ELR (cell line): Measurements from ENCODE around the gene MT1A.
A peak's percentile ranks its signal among the peaks of the same experiment; 100 is the strongest.
"Not testable (repeated sequence)": the region's sequence is repeated elsewhere in the genome, so short reads cannot be mapped to it uniquely, and the experiment has no call there.

Experiments used
- DNase-seq: peaks from one replicate; pipeline ENCODE4 v3.0.0-alpha.2; 2015; ENCODE audit warnings: low read depth

Gene MT1A

GRCh38 chr16:56610609-56611111 lies 27.8 kb upstream of the MT1A start:
- DNase-seq: peak; percentile 37

- DNase-seq: peak; percentile 69
Observed at GRCh38 chr16:56611281-56611833, 27.1 kb upstream of the MT1A start.

- DNase-seq: no peak
Observed at GRCh38 chr16:56613706-56614105, 24.8 kb upstream of the MT1A start.

GRCh38 chr16:56614549-56614991 lies 23.9 kb upstream of the MT1A start:
- DNase-seq: peak; percentile 95

- DNase-seq: peak; percentile 86
Observed at GRCh38 chr16:56615353-56615752, 23.1 kb upstream of the MT1A start.

- no peak for DNase-seq
Observed at GRCh38 chr16:56616608-56617211, 21.8 kb upstream of the MT1A start.

GRCh38 chr16:56617212-56618085 lies 21.0 kb upstream of the MT1A start:
- DNase-seq: peak; percentile 69

- no peak for DNase-seq
Observed at GRCh38 chr16:56618138-56618537, 20.3 kb upstream of the MT1A start.

- DNase-seq: no peak
Observed at GRCh38 chr16:56620339-56620897, 18.0 kb upstream of the MT1A start.

GRCh38 chr16:56621665-56622445 lies 16.6 kb upstream of the MT1A start:
- not testable (repeated sequence) for DNase-seq

- DNase-seq: not testable (repeated sequence)
Observed at GRCh38 chr16:56623184-56623583, 15.3 kb upstream of the MT1A start.

- no peak for DNase-seq
Observed at GRCh38 chr16:56623637-56624036, 14.8 kb upstream of the MT1A start.

GRCh38 chr16:56625140-56625942 lies 13.1 kb upstream of the MT1A start, which contains the start of gene MT1E:
Gene MT1E (plus strand): TSS chr16:56625781. CDS start chr16:56625852, 71 bp downstream.
- peak; percentile 86 for DNase-seq

GRCh38 chr16:56625943-56626654 lies 12.4 kb upstream of the MT1A start:
- DNase-seq: peak; percentile 82

GRCh38 chr16:56626685-56627084 lies 11.8 kb upstream of the MT1A start:
- no peak for DNase-seq

GRCh38 chr16:56628486-56629350 lies 9.7 kb upstream of the MT1A start:
- peak; percentile 40 for DNase-seq

GRCh38 chr16:56629531-56629930 lies 8.9 kb upstream of the MT1A start:
- no peak for DNase-seq

GRCh38 chr16:56630134-56630533 lies 8.3 kb upstream of the MT1A start:
- no peak for DNase-seq

GRCh38 chr16:56631197-56631596 lies 7.3 kb upstream of the MT1A start:
- no peak for DNase-seq
